ENCODE data around the gene ZFHX3. TPM values are rescaled to one million over a fixed set of nuclear protein-coding genes. Genes with fewer than 3 reads are reported as not detected.
A peak's percentile ranks its signal among the peaks of the same experiment; 100 is the strongest.
"Not testable (repeated sequence)": the region's sequence is repeated elsewhere in the genome, so short reads cannot be mapped to it uniquely, and the experiment has no call there.

The ZFHX3 gene
- total and polyA plus RNA-seq, 8 donors: 2.5 to 17.6 (median 9.9) TPM

- Histone ChIP-seq H3K4me1 (peaks cover 0 to 5% (median 0%) of the 10 kb centered on the region in 3 donors), H3K36me3 (no peaks in the 10 kb centered on the region), H3K27me3 (no peaks in the 10 kb centered on the region), H3K27ac (no peak overlapping the region), H3K4me3 (no peak overlapping the region), H3K9me3 (no peaks in the 10 kb centered on the region)
- intact Hi-C loops (cut with DNase I): loop anchor here in 1 of 3 donors (10.0 kb wide), 1 partner anchor 98 kb away; no protein-coding TSS in a partner anchor
- no peak for TF ChIP-seq CTCF (IDR thresholded peaks at IDR 0.05)
- FAIRE-seq: no peak
- no peak for ATAC-seq
- DNase-seq: no peak
- WGBS, 2 donors: 44 to 54% methylated on average over 6 of the region's 6 CpGs
These were observed 28.4 kb upstream of the ZFHX3 start for GRCh38 chr16:73076324-73076810.

DNA sequence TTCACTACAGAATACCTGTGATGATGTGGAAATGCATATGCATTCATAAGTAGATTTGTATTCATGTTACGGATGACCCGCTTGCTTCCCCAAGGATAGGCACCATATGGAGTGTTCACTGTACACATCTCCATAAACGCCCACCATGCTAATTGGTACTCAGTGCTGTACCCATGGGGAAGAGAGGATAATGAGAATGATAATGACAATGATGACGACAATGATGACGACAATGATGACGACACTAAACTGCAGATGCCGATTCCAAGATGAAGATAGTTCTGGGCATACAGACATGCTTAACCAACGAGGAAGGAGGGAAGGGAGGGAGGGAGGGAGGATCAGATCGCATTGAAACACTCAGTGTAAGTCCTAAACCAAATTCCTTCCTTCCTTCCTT is 26.5 kb upstream of the ZFHX3 start:
- Histone ChIP-seq H3K4me1 (peaks cover 0 to 15% (median 6%) of the 10 kb centered on the region in 3 donors), H3K9me3 (no peaks in the 10 kb centered on the region), H3K27me3 (no peaks in the 10 kb centered on the region), H3K4me3 (no peak overlapping the region), H3K36me3 (no peaks in the 10 kb centered on the region), H3K27ac (no peak overlapping the region)
- FAIRE-seq (no peak), DNase-seq (no peak), ATAC-seq (no peak)
- intact Hi-C loops (cut with DNase I): loop anchor here in 1 of 3 donors (10.0 kb wide), 1 partner anchor 100 kb away; no protein-coding TSS in a partner anchor
- 87 to 94% methylated on average over 8 to 9 of the region's 9 CpGs for WGBS, 2 donors
- TF ChIP-seq CTCF (IDR thresholded peaks at IDR 0.05): no peak

- H3K27ac ChIP-seq: peak overlapping the region in 2 of 4 donors; percentile 82 to 84
- not testable (repeated sequence) for FAIRE-seq, DNase-seq, H3K27me3 ChIP-seq, H3K4me3 ChIP-seq, ATAC-seq, H3K36me3 ChIP-seq, H3K9me3 ChIP-seq
- 93 to 94% methylated on average over 9 of the region's 9 CpGs for WGBS, 2 donors
- intact Hi-C loops (cut with DNase I): loop anchor here in 1 of 3 donors (10.0 kb wide), 1 partner anchor 103 kb away; no protein-coding TSS in a partner anchor
- peaks cover 0 to 30% (median 6%) of the 10 kb centered on the region in 3 donors for H3K4me1 ChIP-seq
These were observed 24.1 kb upstream of the ZFHX3 start for GRCh38 chr16:73072051-73072450.

- intact Hi-C loops (cut with DNase I): loop anchor here in 1 of 3 donors (10.0 kb wide), 1 partner anchor 103 kb away; no protein-coding TSS in a partner anchor
- WGBS, 2 donors: 4 to 5% methylated on average over 17 of the region's 17 CpGs
- FAIRE-seq (no peak), ATAC-seq (peak; percentile 66 to 77 (median 71)), DNase-seq (peak; percentile 69 to 87 (median 76))
- peak overlapping the region; percentile 31 to 84 (median 60) for H3K27ac ChIP-seq
- peaks cover 0 to 37% (median 6%) of the 10 kb centered on the region in 3 donors for H3K4me1 ChIP-seq
- no peak for TF ChIP-seq CTCF (IDR thresholded peaks at IDR 0.05)
- H3K9me3 ChIP-seq: no peaks in the 10 kb centered on the region
- no peaks in the 10 kb centered on the region for H3K27me3 ChIP-seq
- no peaks in the 10 kb centered on the region for H3K36me3 ChIP-seq
- peak overlapping the region in 1 of 4 donors; percentile 17 for H3K4me3 ChIP-seq
These were observed 23.4 kb upstream of the ZFHX3 start for GRCh38 chr16:73071131-73071940.

- no peak for TF ChIP-seq CTCF (IDR thresholded peaks at IDR 0.05)
- Histone ChIP-seq H3K27ac (peak overlapping the region in 3 of 4 donors; percentile 50 to 92 (median 84)), H3K4me3 (no peak overlapping the region), H3K36me3 (no peaks in the 10 kb centered on the region), H3K27me3 (peaks cover 0 to 4% (median 0%) of the 10 kb centered on the region in 4 donors), H3K4me1 (peaks cover 0 to 45% (median 6%) of the 10 kb centered on the region in 3 donors), H3K9me3 (no peaks in the 10 kb centered on the region)
- DNase-seq (no peak), FAIRE-seq (no peak), ATAC-seq (no peak)
- intact Hi-C loops (cut with DNase I): loop anchor here in 2 of 3 donors (10.0 kb wide), 3 partner anchors 95 to 125 kb away; no protein-coding TSS in a partner anchor
- 85 to 87% methylated on average over 5 of the region's 5 CpGs for WGBS, 2 donors
These were observed 21.8 kb upstream of the ZFHX3 start for GRCh38 chr16:73069581-73070262.
